IMR-90 (cell line): ENCODE results near the gene MYO3B. TPM values are rescaled to one million over a fixed set of nuclear protein-coding genes. Genes with fewer than 3 reads are reported as not detected.

Experiments
- ATAC-seq: fragments of 200-7000 bp; cut with Tn5 transposase; 2 replicates; pipeline ENCODE4 v1.9.1; 2020; ENCODE audit warnings: low read depth, mild to moderate bottlenecking, moderate library complexity
- BruUV-seq: library from RNA; stranded (reverse); fragments of 400-500 nt; replicated peaks from 2 replicates; lab custom pipeline; 2021; lab: Mats Ljungman, UMichigan
- CTCF ChIA-PET: fragments of 300-600 bp; formaldehyde crosslinking; extraction: SDS; loops from one replicate; lab custom pipeline; 2021; ENCODE audit warnings: antibody characterized with exemption; lab: Yijun Ruan, JAX
- POLR2A ChIA-PET: fragments of 300-600 bp; sonication (Branson Sonifier 250); formaldehyde crosslinking; loops from one replicate; lab custom pipeline; 2022; ENCODE audit warnings: antibody characterized with exemption; ENCODE audit not compliant: unreplicated experiment; lab: Charles Lee
- DNase-seq: peaks from one replicate; pipeline ENCODE4 v3.0.0; 2013
- H2AFZ ChIP-seq: replicated peaks from 2 replicates; pipeline ENCODE3; 2013; ENCODE audit warnings: low read length, mild to moderate bottlenecking; ENCODE audit not compliant: poor library complexity
- H2AK5ac ChIP-seq: 2 replicates; pipeline ENCODE4 v1.6.1; 2013; ENCODE audit warnings: low read depth, low read length, inconsistent platforms
- H2AK9ac ChIP-seq: replicated peaks from 2 replicates; pipeline ENCODE3; 2013; ENCODE audit warnings: mild to moderate bottlenecking, low read depth, low read length, moderate library complexity; ENCODE audit not compliant: poor library complexity
- H2BK120ac ChIP-seq: 2 replicates; pipeline ENCODE4 v1.6.1; 2013; ENCODE audit warnings: low read depth, low read length, inconsistent platforms
- H2BK15ac ChIP-seq: 3 replicates; pipeline ENCODE4 v1.6.1; 2013; ENCODE audit warnings: low read depth, low read length, inconsistent platforms
- H2BK20ac ChIP-seq: 2 replicates; pipeline ENCODE4 v1.6.1; 2013; ENCODE audit warnings: low read depth, mild to moderate bottlenecking, inconsistent platforms, low read length, moderate library complexity
- H2BK5ac ChIP-seq: 2 replicates; pipeline ENCODE4 v1.6.1; 2013; ENCODE audit warnings: mild to moderate bottlenecking, low read depth, low read length, inconsistent platforms; ENCODE audit not compliant: poor library complexity, severe bottlenecking
- H3K14ac ChIP-seq: replicated peaks from 2 replicates; pipeline ENCODE4 v1.6.1; 2013; ENCODE audit warnings: low read depth, low read length, inconsistent platforms
- H3K18ac ChIP-seq: 2 replicates; pipeline ENCODE4 v1.6.1; 2013; ENCODE audit warnings: low read depth, low read length, control low read depth
- H3K23ac ChIP-seq: 2 replicates; pipeline ENCODE4 v1.6.1; 2013; ENCODE audit warnings: low read depth, low read length, inconsistent platforms
- H3K27ac ChIP-seq: 2 replicates; pipeline ENCODE4 v1.5.1; 2013; ENCODE audit warnings: mild to moderate bottlenecking, control low read depth, low read length; ENCODE audit not compliant: insufficient read depth
- H3K27me3 ChIP-seq: 2 replicates; pipeline ENCODE4 v1.6.1; 2013; ENCODE audit warnings: low read length; ENCODE audit not compliant: control insufficient read depth, insufficient read depth
- H3K36me3 ChIP-seq: 2 replicates; pipeline ENCODE4 v1.6.1; 2013; ENCODE audit warnings: low read length, mixed read lengths; ENCODE audit not compliant: control insufficient read depth, insufficient read depth
- H3K4ac ChIP-seq: 2 replicates; pipeline ENCODE4 v1.6.1; 2013; ENCODE audit warnings: low read depth, low read length, inconsistent platforms
- H3K4me1 ChIP-seq: 2 replicates; pipeline ENCODE4 v1.6.1; 2013; ENCODE audit warnings: low read length, mixed read lengths; ENCODE audit not compliant: control insufficient read depth, insufficient read depth
- H3K4me2 ChIP-seq: 2 replicates; pipeline ENCODE4 v1.6.1; 2013; ENCODE audit warnings: low read depth, mild to moderate bottlenecking, control low read depth, low read length, moderate library complexity
- H3K4me3 ChIP-seq: 2 replicates; pipeline ENCODE4 v1.5.1; 2013; ENCODE audit warnings: low read depth, mild to moderate bottlenecking, control low read depth, low read length, moderate library complexity; ENCODE audit not compliant: insufficient read depth
- H3K56ac ChIP-seq: 2 replicates; pipeline ENCODE4 v1.6.1; 2013; ENCODE audit warnings: low read length, inconsistent platforms; ENCODE audit not compliant: insufficient read depth; ENCODE audit errors: extremely low read depth
- H3K79me1 ChIP-seq, 2 experiments: 2 replicates each; pipeline ENCODE4 v1.6.1; 2013; ENCODE audit warnings: low read length in 2 of 2, inconsistent platforms in 1 of 2, low read depth in 1 of 2
- H3K9ac ChIP-seq: 2 replicates; pipeline ENCODE4 v1.6.1; 2013; ENCODE audit warnings: low read depth, low read length, control low read depth
- H3K9me1 ChIP-seq: 2 replicates; pipeline ENCODE4 v1.6.1; 2013; ENCODE audit warnings: low read length, inconsistent platforms; ENCODE audit not compliant: insufficient read depth
- H3K9me3 ChIP-seq: 2 replicates; pipeline ENCODE4 v1.6.1; 2013; ENCODE audit warnings: low read length; ENCODE audit not compliant: control insufficient read depth, insufficient read depth
- H4K20me1 ChIP-seq: 2 replicates; pipeline ENCODE4 v1.6.1; 2013; ENCODE audit warnings: low read length, inconsistent platforms; ENCODE audit not compliant: insufficient read depth
- H4K5ac ChIP-seq: 2 replicates; pipeline ENCODE4 v1.6.1; 2013; ENCODE audit warnings: mild to moderate bottlenecking, low read depth, low read length, control low read depth
- H4K8ac ChIP-seq, 2 experiments: 2 replicates each; pipeline ENCODE4 v1.6.1; 2013; ENCODE audit warnings: low read depth in 2 of 2, low read length in 2 of 2, control low read depth in 1 of 2, inconsistent platforms in 1 of 2
- H4K91ac ChIP-seq: 2 replicates; pipeline ENCODE4 v1.6.1; 2013; ENCODE audit warnings: low read depth, low read length, inconsistent platforms; ENCODE audit not compliant: insufficient read depth
- CEBPB ChIP-seq: IDR thresholded peaks from 2 replicates; pipeline ENCODE4 v1.6.1; 2012; ENCODE audit warnings: low read depth, low read length, improper control_type of control experiment
- FOS ChIP-seq: fragments of 150-350 bp; IDR thresholded peaks from 2 replicates; pipeline ENCODE4 v1.6.1; 2016; ENCODE audit warnings: low read depth, low read length
- MAFK ChIP-seq: IDR thresholded peaks from 2 replicates; pipeline ENCODE4 v1.6.1; 2012; ENCODE audit warnings: low read depth, low read length, improper control_type of control experiment
- NFE2L2 ChIP-seq: fragments of 150-350 bp; IDR thresholded peaks from 2 replicates; pipeline ENCODE4 v1.6.1; 2016; ENCODE audit warnings: low read depth, mild to moderate bottlenecking, low read length
- POLR2A ChIP-seq: IDR thresholded peaks from 2 replicates; pipeline ENCODE4 v1.6.1; 2012; ENCODE audit warnings: mild to moderate bottlenecking, low read depth, low read length
- RAD21 ChIP-seq: IDR thresholded peaks from 2 replicates; pipeline ENCODE4 v1.6.1; 2012; ENCODE audit warnings: low read length, improper control_type of control experiment
- RCOR1 ChIP-seq: IDR thresholded peaks from 2 replicates; pipeline ENCODE4 v1.6.1; 2012; ENCODE audit warnings: mild to moderate bottlenecking, low read length, improper control_type of control experiment; ENCODE audit not compliant: insufficient replicate concordance
- SMC3 ChIP-seq: fragments of 150-350 bp; IDR thresholded peaks from 2 replicates; pipeline ENCODE4 v1.6.1; 2016; ENCODE audit warnings: low read depth, mild to moderate bottlenecking, antibody characterized with exemption, low read length, moderate library complexity
- WGBS, 2 experiments: methylation state at CpG; one replicate each; pipeline versions ENCODE4 v1.1.5 to v1.1.7; 2013; ENCODE audit warnings: missing lambda C conversion rate in 2 of 2; ENCODE audit not compliant: insufficient read length in 1 of 2; ENCODE audit errors: extremely low coverage in 2 of 2; 5-methylcytosine and 5-hydroxymethylcytosine counted together
- dilution Hi-C: fragments of 300-500 bp; cut with HindIII; formaldehyde crosslinking; loops from one replicate; pipeline ENCODE4 v1.14.3; 2018; ENCODE audit warnings: low sequenced_read_pairs; ENCODE audit not compliant: unreplicated experiment
- in situ Hi-C: fragments of 300-500 bp; cut with MboI; formaldehyde crosslinking; loops from 3 replicates; pipeline ENCODE4 v1.14.3; 2019; ENCODE audit warnings: low sequenced_read_pairs, inconsistent platforms, mixed read lengths
- intact Hi-C: fragments of 100-400 bp; cut with micrococcal nuclease; formaldehyde crosslinking; loops from 2 replicates; pipeline ENCODE4 v1.10.0; 2022
- polyA plus RNA-seq, 3 experiments: library from polyadenylated mRNA; depleted of rRNA; stranded (reverse); fragments of >200 nt; gene quantifications; 2 replicates each; pipeline ENCODE4 v1.2.3, GENCODE V29; 2012; ENCODE audit warnings: low replicate concordance in 1 of 3
- total RNA-seq: library from RNA; depleted of rRNA; stranded (reverse); fragments of >200 nt; gene quantifications from 2 replicates; pipeline ENCODE4 v1.2.3, GENCODE V29; 2012
- TF ChIP-seq, protein P1 (sequence below): fragments of 150-350 bp; IDR thresholded peaks from 2 replicates; pipeline ENCODE4 v1.6.1; 2017; ENCODE audit warnings: mild to moderate bottlenecking, antibody characterized with exemption, low read length, low read depth
- TF ChIP-seq, protein P2 (sequence below): fragments of 150-350 bp; IDR thresholded peaks from 2 replicates; pipeline ENCODE4 v1.6.1; 2016; ENCODE audit warnings: low read depth, mild to moderate bottlenecking, low read length, moderate library complexity, borderline replicate concordance
- TF ChIP-seq, protein P3 (sequence below): conservative IDR thresholded peaks from 2 replicates; pipeline ENCODE4 v1.5.1; 2012; ENCODE audit warnings: mild to moderate bottlenecking, low read depth, low read length, improper control_type of control experiment

MYO3B gene
- total and polyA plus RNA-seq, 2 of the 4 experiments (the other 2 are of a cell fraction), result 0.02 TPM; not detected in 1

DNA sequence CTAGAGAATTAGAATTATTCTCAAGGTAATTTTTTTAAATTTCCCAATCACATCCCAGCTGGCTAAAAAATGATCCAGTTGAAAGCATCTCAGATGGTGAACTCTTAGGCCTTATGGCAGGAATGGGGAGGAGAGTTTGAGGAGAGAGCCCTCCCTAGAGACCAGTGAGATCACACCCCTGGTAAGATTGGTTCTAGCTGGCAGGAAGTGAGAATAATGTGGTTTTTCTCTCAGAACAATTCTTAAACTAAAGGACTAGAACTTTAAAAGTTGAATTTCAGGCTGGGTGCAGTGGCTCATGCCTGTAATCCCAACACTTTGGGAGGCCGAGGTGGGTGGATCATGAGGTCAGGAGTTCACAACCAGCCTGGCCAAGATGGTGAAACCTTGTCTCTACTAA is 120.2 kb downstream of the MYO3B start:
- Histone ChIP-seq H3K56ac (no peak overlapping the region), H3K4me3 (no peak overlapping the region), H2AK5ac (no peak overlapping the region), H2BK5ac (no peak overlapping the region), H3K4ac (no peak overlapping the region), H3K4me2 (no peak overlapping the region), H4K91ac (no peak overlapping the region), H3K27me3 (no peaks in the 10 kb centered on the region), H3K36me3 (no peaks in the 10 kb centered on the region), H3K79me1 (no peaks in the 10 kb centered on the region), H3K9me3 (no peaks in the 10 kb centered on the region), H3K27ac (no peak overlapping the region), H2AK9ac (no peak overlapping the region), H3K9ac (no peak overlapping the region), H2BK120ac (no peak overlapping the region), H4K5ac (no peak overlapping the region), H2BK15ac (no peak overlapping the region), H3K23ac (no peak overlapping the region), H4K8ac (no peak overlapping the region), H3K14ac (no peak overlapping the region), H2BK20ac (no peak overlapping the region), H4K20me1 (no peaks in the 10 kb centered on the region), H3K4me1 (no peaks in the 10 kb centered on the region), H3K9me1 (no peaks in the 10 kb centered on the region), H2AFZ (no peak overlapping the region), H3K18ac (no peak overlapping the region)
- no TSS peak for BruUV-seq
- DNase-seq (no peak), ATAC-seq (no peak)
- dilution Hi-C loops, result no loop called here
- in situ Hi-C loops, result no loop called here
- intact Hi-C loops, result no loop called here
- CTCF ChIA-PET, result no interaction called here
- POLR2A ChIA-PET, result no interaction called here
- TF ChIP-seq FOS, result no peak
- TF ChIP-seq, protein P1, sequence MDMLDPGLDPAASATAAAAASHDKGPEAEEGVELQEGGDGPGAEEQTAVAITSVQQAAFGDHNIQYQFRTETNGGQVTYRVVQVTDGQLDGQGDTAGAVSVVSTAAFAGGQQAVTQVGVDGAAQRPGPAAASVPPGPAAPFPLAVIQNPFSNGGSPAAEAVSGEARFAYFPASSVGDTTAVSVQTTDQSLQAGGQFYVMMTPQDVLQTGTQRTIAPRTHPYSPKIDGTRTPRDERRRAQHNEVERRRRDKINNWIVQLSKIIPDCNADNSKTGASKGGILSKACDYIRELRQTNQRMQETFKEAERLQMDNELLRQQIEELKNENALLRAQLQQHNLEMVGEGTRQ, result no peak
- TF ChIP-seq, protein P2, sequence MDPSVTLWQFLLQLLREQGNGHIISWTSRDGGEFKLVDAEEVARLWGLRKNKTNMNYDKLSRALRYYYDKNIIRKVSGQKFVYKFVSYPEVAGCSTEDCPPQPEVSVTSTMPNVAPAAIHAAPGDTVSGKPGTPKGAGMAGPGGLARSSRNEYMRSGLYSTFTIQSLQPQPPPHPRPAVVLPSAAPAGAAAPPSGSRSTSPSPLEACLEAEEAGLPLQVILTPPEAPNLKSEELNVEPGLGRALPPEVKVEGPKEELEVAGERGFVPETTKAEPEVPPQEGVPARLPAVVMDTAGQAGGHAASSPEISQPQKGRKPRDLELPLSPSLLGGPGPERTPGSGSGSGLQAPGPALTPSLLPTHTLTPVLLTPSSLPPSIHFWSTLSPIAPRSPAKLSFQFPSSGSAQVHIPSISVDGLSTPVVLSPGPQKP, result no peak
- no peak for TF ChIP-seq RCOR1
- no peak for TF ChIP-seq CEBPB
- TF ChIP-seq, protein P3, sequence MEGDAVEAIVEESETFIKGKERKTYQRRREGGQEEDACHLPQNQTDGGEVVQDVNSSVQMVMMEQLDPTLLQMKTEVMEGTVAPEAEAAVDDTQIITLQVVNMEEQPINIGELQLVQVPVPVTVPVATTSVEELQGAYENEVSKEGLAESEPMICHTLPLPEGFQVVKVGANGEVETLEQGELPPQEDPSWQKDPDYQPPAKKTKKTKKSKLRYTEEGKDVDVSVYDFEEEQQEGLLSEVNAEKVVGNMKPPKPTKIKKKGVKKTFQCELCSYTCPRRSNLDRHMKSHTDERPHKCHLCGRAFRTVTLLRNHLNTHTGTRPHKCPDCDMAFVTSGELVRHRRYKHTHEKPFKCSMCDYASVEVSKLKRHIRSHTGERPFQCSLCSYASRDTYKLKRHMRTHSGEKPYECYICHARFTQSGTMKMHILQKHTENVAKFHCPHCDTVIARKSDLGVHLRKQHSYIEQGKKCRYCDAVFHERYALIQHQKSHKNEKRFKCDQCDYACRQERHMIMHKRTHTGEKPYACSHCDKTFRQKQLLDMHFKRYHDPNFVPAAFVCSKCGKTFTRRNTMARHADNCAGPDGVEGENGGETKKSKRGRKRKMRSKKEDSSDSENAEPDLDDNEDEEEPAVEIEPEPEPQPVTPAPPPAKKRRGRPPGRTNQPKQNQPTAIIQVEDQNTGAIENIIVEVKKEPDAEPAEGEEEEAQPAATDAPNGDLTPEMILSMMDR, result no peak
- no peak for TF ChIP-seq POLR2A
- TF ChIP-seq MAFK, result no peak
- no peak for TF ChIP-seq SMC3
- no peak for TF ChIP-seq RAD21
- TF ChIP-seq NFE2L2, result no peak
- WGBS, 2 experiments, result no CpG with 5 or more reads among the region's 1 CpG
